Endometrium (tissue), 2 donors: ENCODE data around the gene UBAC2.
"Not testable (repeated sequence)": the region's sequence is repeated elsewhere in the genome, so short reads cannot be mapped to it uniquely, and the experiment has no call there.

ENCODE experiments used
- FAIRE-seq: peaks from 2 replicates; lab custom pipeline; 2012; peaks lifted over from hg19 to GRCh38; lab: Jason Lieb, UNC
- donor health status: control.
- donor health status: control.

The UBAC2 gene

GRCh38 chr13:99393791-99394735, 193.4 kb downstream of the UBAC2 start:
- FAIRE-seq, result no peak

GRCh38 chr13:99395436-99395835, 194.8 kb downstream of the UBAC2 start:
- no peak for FAIRE-seq

GRCh38 chr13:99396446-99396845, 195.8 kb downstream of the UBAC2 start:
- FAIRE-seq, result no peak

GRCh38 chr13:99398071-99398470, 197.4 kb downstream of the UBAC2 start:
- no peak for FAIRE-seq

- no peak for FAIRE-seq
Observed at GRCh38 chr13:99398916-99399622, 198.4 kb downstream of the UBAC2 start.

GRCh38 chr13:99399623-99399974, 198.9 kb downstream of the UBAC2 start:
- FAIRE-seq, result no peak

GRCh38 chr13:99403458-99403971, 202.9 kb downstream of the UBAC2 start:
- no peak for FAIRE-seq

- no peak for FAIRE-seq
Observed at GRCh38 chr13:99404005-99404755, 203.5 kb downstream of the UBAC2 start.

- FAIRE-seq, result no peak
Observed at GRCh38 chr13:99405966-99406365, 205.3 kb downstream of the UBAC2 start.

GRCh38 chr13:99406799-99407201, 206.1 kb downstream of the UBAC2 start:
- FAIRE-seq, result no peak

GRCh38 chr13:99407906-99408702, 207.4 kb downstream of the UBAC2 start:
- no peak for FAIRE-seq

- FAIRE-seq, result no peak
Observed at GRCh38 chr13:99408703-99409000, 208.0 kb downstream of the UBAC2 start.

GRCh38 chr13:99409461-99410083, 208.9 kb downstream of the UBAC2 start:
- not testable (repeated sequence) for FAIRE-seq

GRCh38 chr13:99410646-99411475, 210.2 kb downstream of the UBAC2 start:
- FAIRE-seq, result not testable (repeated sequence)

GRCh38 chr13:99412856-99413255, 212.2 kb downstream of the UBAC2 start:
- FAIRE-seq, result no peak

- no peak for FAIRE-seq
Observed at GRCh38 chr13:99414048-99414995, 213.7 kb downstream of the UBAC2 start.

GRCh38 chr13:99415014-99415650, 214.5 kb downstream of the UBAC2 start:
- no peak for FAIRE-seq

GRCh38 chr13:99415851-99416331, 215.2 kb downstream of the UBAC2 start:
- no peak for FAIRE-seq
